Stimulated activated CD4-positive, alpha-beta T cell treated with anti-CD3 and anti-CD28 coated beads, Interleukin-12 subunit alpha, Interleukin-12 subunit beta, amount 100 ng/mL, for 24 hours (primary cell): Measurements from ENCODE around the gene PXMP4.
A peak's percentile ranks its signal among the peaks of the same experiment; 100 is the strongest.

Experiments
- DNase-seq, 2 experiments: peaks; one replicate each; pipeline ENCODE4 v3.0.0-alpha.2; 2020; ENCODE audit warnings: low read depth in 2 of 2

Gene PXMP4

DNA sequence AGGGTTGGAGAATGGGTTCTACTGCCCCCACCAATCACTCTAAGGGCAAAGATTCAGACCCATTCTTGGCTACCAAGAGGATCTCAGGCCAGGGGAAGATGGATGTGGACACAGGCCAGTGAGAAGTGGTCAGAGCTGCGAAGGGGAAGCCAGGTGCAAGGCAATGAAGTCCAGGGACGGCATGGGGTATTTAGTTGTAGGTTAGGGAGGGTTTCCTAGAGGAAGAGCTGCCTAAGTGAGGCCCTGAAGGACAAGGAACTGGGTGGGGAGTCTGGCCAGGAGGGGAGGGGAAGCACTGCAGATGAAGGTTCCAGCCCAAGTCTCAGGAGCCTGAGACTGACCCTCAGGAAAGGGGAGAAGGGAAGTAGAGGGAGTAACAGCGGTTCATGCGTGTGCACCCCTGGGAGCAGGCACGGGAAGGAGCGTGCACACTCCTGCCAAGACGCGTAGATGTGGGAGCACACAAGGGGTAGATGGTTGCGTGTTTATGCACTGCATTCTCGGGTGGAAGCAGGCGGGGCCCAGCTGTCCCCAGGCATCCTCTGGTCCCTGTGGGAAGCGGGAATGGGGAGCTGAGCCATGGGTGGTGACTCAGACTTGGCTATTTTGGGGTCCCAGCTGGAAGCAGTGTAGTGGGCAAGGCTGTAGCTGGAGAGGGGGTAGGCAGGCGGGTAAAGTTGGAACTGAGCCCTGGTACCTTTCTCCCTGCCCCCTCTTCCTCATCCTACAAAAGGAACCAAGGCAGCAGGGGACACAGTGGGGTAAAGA lies 50.1 kb downstream of the PXMP4 start:
- DNase-seq = no peak

DNA sequence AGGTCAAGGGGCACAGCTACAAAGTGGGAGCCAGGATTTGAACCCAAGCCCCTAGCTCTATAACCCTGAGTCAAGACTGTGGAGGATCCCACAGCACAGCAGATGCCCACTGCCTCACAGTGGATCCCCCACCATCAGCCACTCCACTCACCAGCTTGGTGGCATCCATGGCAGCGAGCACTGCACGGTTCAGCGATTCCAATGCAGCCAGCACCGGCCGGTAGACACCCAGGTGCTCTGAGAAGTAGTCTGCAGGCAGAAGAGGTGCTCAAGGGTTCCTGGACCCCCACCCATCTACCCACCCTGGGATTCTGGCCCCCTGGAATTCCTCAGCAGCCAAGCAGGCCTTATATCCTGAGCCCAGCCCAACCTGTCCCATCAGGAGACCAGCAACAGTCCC lies 50.9 kb downstream of the PXMP4 start:
- DNase-seq = no peak

- no peak for DNase-seq
Observed at GRCh38 chr20:33668466-33669155, 51.5 kb downstream of the PXMP4 start.

DNA sequence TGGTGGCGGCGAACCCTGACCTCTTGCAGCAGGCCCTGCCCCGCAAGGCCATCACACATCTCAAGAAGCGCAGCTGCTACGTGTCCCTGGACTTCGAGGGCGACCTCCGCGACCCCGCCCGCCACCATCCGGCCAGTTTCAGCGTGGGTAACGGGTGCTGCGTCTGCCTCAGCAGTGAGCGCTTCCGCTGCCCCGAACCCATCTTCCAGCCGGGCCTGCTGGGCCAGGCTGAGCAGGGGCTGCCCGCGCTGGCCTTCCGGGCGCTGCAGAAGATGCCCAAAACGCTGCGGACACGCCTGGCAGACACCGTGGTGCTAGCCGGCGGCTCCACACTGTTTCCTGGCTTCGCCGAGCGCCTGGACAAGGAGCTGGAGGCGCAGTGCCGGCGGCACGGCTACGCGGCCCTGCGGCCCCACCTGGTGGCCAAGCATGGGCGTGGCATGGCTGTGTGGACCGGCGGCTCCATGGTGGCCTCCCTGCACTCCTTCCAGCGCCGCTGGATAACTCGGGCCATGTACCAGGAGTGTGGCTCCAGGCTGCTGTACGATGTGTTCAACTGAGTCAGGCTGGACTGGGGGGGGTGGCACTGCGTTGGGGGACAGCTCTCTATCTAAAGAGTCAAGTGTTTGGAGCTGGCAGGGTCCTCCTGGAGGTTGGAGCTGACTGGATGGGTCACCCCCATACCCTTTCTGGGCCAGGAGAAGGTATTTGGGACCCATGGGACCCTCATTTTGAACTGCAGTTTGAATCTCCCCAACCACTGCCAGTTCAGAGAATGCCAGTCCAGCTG lies 52.2 kb downstream of the PXMP4 start:
- DNase-seq = peak; percentile 59 to 75

- DNase-seq = no peak
Observed at GRCh38 chr20:33667245-33667675, 52.9 kb downstream of the PXMP4 start.

DNA sequence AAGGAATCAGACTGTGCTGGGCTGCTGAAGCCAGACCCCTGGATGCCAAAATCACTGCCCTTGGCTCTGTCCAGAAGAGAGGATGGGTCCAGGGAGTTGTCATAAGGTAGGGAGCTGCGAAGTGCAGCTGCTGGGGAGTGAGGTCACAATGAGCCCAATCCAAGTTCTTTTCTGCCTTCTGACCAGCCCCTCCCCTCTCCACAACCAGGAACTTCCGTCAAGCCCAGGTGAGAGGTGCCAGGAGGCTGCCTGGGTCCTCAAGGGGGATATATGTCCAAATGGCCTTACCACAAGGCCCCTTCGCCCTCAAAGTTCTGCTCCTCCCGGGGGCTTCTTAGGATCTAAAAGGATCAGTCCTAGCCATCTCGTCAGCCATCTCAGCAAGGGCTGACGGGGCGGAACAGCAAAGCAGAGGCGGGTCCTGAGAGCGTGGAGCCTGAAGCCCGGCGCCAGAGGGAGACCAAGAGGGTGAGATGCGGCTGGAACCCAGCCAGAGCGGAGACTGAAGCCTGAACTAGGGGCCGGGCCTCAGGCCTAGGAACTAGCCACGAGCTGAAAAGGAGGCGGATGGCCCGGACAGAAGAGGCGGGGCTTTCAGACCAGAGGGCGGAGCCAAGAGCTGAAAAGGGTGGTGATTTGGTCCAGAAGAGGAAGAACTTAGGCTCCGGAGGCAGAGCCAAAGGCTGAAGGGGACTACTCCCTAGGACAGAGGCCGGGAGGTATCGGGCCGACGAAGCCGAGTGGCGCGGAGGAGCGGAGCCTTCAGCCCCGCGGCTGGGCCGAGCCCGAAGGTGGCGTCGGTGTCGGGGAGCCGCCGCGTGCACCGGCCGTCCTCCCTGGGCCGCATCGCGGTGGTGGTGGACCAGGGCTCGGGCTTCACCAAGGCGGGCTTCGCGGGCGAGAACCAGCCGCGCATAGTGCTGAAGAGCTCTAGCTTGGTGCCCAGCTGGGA lies 53.5 kb downstream of the PXMP4 start, which contains the start of gene ACTL10:
Gene ACTL10, plus strand, starts transcription at position 651 of the 952 bp plus-strand sequence. CDS start 555 bp downstream, outside the sequence.
- DNase-seq = peak; percentile 71 to 94

DNA sequence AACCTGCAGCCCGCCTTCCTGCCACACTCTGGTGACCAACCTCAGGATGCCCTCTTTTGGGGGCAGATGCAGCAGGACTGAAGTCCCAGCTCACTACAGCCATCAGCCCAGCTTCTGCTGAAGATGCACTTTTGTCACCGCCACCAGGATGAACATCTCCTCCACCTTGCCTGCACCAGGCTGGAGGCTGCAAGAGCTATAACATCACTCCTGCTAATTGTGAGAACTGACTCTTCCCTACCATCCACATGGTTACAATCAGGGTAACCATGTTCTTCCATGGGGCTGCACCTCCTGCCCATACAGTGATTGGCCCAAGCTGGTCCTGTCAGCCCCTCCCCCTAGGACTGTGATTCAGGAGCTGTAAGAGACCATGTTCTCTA lies 55.4 kb downstream of the PXMP4 start:
- no peak for DNase-seq

DNA sequence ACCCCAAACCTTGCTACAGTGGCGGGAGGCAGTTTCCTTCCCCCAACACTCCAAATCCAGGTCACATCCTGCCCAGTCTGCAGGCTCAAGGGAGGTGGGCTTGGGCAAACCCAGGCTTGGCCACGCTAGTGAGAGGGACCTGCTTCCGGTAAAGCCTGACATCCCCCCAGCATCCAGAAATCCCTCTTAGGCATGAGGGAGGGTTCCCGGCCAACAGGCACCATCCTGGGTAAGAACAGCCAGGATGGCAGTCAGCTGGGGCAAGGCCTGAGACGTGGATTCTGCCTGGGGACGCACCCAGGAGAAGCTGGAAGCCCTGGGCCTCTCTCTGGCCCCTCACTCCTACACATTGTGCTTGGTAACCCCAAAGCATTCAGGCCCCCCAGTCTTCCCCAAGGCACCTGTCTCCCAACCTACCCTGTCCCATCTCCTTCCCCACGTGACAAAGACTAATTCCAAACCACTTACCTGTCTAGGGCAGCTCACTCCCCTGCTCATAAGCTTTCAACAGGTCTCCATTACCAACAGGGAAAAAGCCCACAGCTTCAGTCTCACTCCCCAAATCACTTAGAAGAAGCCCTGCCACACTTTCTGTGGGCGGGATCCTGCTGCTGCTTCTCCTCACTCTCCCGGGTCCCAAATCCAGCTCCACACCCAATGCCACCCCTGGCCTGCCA lies 55.9 kb downstream of the PXMP4 start:
- DNase-seq = no peak

DNA sequence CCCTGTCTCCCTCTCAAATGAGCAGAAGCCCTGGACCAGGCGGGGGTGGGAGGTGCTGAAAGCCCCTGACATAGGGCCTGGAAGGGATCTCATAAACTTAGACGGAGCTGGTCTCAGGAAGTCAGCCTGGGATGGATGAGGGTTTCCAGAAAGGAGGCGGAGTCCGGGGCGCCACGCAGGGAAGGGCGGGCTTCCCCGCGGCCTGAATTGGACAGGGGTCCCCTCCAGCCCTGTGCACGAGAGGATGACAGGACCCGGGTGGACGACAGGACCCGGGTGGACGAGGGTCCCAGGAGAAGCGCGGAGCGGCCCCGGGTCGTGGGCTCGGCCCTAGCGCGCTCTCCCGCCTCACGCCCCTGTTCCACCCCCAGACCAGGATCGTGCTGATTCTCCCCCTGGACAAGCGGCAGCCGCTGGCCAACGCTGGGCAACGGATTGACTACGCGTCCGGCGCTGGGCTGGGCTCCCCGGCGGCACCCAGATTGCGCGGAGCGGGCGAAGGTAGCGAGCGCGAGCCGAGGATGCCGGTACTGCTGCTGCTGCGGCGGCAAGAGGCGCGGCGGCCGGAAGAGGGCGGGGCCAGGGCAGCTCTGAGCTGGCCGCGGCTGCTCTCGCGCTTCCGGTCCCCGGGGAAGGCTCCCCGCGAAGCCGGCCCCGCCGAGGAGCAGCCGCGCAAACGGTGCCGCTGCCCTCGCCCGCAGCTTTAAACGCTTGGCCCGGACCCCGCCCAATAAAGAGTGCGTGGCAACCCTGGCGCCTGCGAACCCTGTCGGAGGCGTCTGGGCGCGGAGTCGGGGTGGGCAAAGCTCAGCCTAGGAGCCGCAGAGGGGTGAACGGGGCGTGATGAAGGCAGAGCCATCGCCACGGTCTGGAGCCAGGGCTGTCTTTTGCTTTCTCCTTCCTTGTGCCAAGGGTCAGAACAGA lies 56.7 kb downstream of the PXMP4 start:
- peak; percentile 56 to 83 for DNase-seq

DNA sequence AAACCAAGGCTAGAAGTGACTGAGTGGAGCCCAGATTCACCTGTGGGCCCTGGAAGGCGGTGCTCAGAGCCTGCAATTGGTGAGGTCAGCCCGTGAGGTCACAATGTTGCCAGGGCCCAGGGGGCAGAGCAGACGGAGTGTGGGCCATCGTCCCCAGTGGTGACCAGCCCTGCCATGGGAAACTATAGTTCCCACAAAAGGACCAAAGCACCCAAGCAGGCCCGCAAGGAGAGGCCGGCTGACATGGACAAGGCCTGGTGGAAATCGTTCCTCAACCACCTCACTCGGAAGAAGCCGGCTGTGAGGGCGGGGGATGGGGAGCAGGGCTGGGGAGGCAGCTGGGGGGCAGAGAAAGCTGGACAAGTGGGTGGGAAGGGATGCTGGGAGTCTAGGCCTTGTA lies 57.9 kb downstream of the PXMP4 start, which contains the start of gene C20orf144:
Gene C20orf144, plus strand, starts transcription at position 156 of the 400 bp plus-strand sequence. Its CDS starts 19 bp downstream, at position 175.
- DNase-seq = no peak

- DNase-seq = no peak
Observed at GRCh38 chr20:33660685-33661058, 59.4 kb downstream of the PXMP4 start.

DNA sequence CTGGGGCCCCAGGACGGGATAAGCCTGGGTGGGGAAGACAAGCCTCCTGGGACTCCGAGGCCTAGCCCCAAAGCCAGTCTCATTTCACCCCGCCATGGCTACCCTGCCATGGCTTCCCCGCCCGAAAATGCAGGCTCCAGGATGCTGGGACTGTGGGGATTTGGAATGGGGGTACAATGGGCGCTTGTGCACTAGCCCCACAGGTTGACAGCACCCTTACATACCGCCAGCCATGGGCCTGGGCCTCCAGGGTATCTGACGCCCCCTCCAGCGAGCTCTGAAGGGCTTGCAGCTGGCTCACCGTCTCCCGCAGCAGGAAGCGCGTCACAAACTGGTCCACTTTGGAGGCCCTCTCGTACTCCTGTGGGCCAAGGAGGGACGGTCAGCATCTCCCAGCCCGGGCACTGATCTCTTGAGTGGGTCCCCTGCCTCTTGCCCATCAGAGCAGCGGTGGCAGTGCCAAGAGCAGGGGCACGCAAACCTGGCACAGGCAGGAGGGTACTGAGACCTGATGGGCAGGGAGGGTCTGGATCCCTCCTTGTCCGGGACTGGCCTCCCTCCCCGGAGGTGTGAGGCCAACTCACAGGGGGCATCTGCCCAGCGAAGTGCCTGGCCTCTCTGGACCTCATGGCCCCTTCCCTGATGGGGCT lies 60.0 kb downstream of the PXMP4 start:
- DNase-seq = no peak

- DNase-seq = no peak
Observed at GRCh38 chr20:33659341-33660034, 60.6 kb downstream of the PXMP4 start.

GRCh38 chr20:33658929-33659328 lies 61.2 kb downstream of the PXMP4 start:
- no peak for DNase-seq

DNA sequence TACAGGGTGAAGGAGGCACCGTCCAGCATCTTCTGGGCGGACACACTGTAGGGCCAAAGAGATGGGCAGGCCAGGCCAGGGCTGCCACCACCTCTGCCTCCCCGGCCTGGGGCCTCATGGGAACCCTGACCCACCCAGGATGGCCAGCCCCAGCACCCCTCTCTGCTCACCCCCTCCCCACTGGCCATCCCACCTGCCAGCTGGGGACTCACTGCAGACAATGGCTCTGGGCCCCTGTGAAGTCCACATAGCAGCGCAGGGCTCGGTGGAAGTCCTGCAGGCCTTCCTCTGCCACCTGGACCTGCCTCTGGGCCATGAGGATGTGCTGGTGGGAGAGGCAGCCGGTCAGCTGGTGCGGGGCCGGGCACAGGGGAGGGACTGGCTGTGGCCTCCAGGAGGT lies 61.6 kb downstream of the PXMP4 start:
- DNase-seq = no peak

DNA sequence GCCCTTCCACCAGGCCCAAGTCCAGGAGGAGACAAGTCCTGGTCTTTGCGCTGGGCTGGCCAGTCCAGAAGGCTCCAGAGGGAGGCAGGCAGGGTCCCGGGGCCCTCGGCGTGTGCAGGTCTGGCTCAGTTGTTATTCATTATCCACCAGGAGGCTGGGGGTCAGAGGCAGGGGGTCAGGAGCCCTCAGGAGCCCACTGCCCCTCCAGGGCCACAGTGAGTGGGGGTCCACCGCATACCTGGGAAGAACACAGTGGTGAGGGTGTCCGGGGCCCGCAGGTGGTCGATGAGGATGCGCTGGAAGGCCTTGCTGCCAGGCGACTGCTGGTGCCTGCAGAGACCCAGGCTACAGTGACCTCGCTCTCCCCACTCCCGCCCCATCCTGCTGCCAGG lies 62.4 kb downstream of the PXMP4 start:
- no peak for DNase-seq

GRCh38 chr20:33656783-33657703 lies 63.1 kb downstream of the PXMP4 start:
- DNase-seq = no peak
